Measurements from ENCODE around the gene COL6A3.
A peak's percentile ranks its signal among the peaks of the same experiment; 100 is the strongest.

COL6A3 gene

GRCh38 chr2:237291138-237291792 lies 122.7 kb downstream of the COL6A3 start:
- peak; percentile 13 for DNase-seq

GRCh38 chr2:237290261-237290660 lies 123.7 kb downstream of the COL6A3 start:
- DNase-seq = no peak

- DNase-seq = no peak
These were observed 124.8 kb downstream of the COL6A3 start for GRCh38 chr2:237289139-237289538.

GRCh38 chr2:237287872-237288271 lies 126.1 kb downstream of the COL6A3 start:
- DNase-seq = no peak

GRCh38 chr2:237283131-237283928 lies 130.6 kb downstream of the COL6A3 start:
- DNase-seq = no peak

- DNase-seq = no peak
These were observed 131.3 kb downstream of the COL6A3 start for GRCh38 chr2:237282568-237283128.

GRCh38 chr2:237281836-237282306 lies 132.1 kb downstream of the COL6A3 start:
- DNase-seq = no peak

- DNase-seq = no peak
These were observed 133.0 kb downstream of the COL6A3 start for GRCh38 chr2:237280939-237281338.

GRCh38 chr2:237280229-237280628 lies 133.7 kb downstream of the COL6A3 start:
- no peak for DNase-seq

- no peak for DNase-seq
These were observed 134.8 kb downstream of the COL6A3 start for GRCh38 chr2:237279012-237279768.

- no peak for DNase-seq
These were observed 135.4 kb downstream of the COL6A3 start for GRCh38 chr2:237278568-237278967.

GRCh38 chr2:237276716-237277490 lies 137.1 kb downstream of the COL6A3 start:
- no peak for DNase-seq

All from CD4-positive, alpha-beta T cell treated with Interleukin-17A for 1 hour (primary cell).